SIG-M5 (cell line): ENCODE measurements around the gene PRICKLE4.

Experiments used
- DNase-seq: peaks from one replicate; lab custom pipeline; 2025; lab: John Stamatoyannopoulos, UW

Gene PRICKLE4

GRCh38 chr6:41780551-41781365 is at the start of gene PRICKLE4:
PRICKLE4 (plus strand) TSS chr6:41780782; CDS start chr6:41783474, 2,692 bp downstream.
- DNase-seq: no peak

GRCh38 chr6:41731561-41732086 is 49.0 kb upstream of the PRICKLE4 start:
- no peak for DNase-seq

GRCh38 chr6:41732149-41732548 is 48.4 kb upstream of the PRICKLE4 start:
- DNase-seq: no peak

- no peak for DNase-seq
These were observed 47.8 kb upstream of the PRICKLE4 start for GRCh38 chr6:41732591-41733359.

- DNase-seq: no peak
These were observed 47.2 kb upstream of the PRICKLE4 start for GRCh38 chr6:41733360-41733706.

- DNase-seq: no peak
These were observed 46.6 kb upstream of the PRICKLE4 start for GRCh38 chr6:41733707-41734665.

GRCh38 chr6:41734666-41735426 is 45.7 kb upstream of the PRICKLE4 start:
- no peak for DNase-seq

GRCh38 chr6:41735427-41736185 is 45.0 kb upstream of the PRICKLE4 start, which contains the start of gene TFEB:
TFEB (minus strand) TSS chr6:41735608; CDS start chr6:41691213, 44,395 bp downstream.
- no peak for DNase-seq

- no peak for DNase-seq
These were observed 44.3 kb upstream of the PRICKLE4 start for GRCh38 chr6:41736186-41736733.

- no peak for DNase-seq
These were observed 43.6 kb upstream of the PRICKLE4 start for GRCh38 chr6:41736800-41737555.

GRCh38 chr6:41737591-41738130 is 42.9 kb upstream of the PRICKLE4 start:
- no peak for DNase-seq

- DNase-seq: no peak
These were observed 41.5 kb upstream of the PRICKLE4 start for GRCh38 chr6:41739041-41739440.

- no peak for DNase-seq
These were observed 40.0 kb upstream of the PRICKLE4 start for GRCh38 chr6:41740366-41741162.

GRCh38 chr6:41741625-41742490 is 38.7 kb upstream of the PRICKLE4 start:
- DNase-seq: no peak

GRCh38 chr6:41743406-41744235 is 37.0 kb upstream of the PRICKLE4 start:
- DNase-seq: no peak

GRCh38 chr6:41744236-41744787 is 36.3 kb upstream of the PRICKLE4 start:
- DNase-seq: no peak
